ENCODE results near the gene PLOD1. TPM values are rescaled to one million over a fixed set of nuclear protein-coding genes. Genes with fewer than 3 reads are reported as not detected.

The PLOD1 gene
- total and polyA plus RNA-seq, 4 donors, result 48.0 to 82.9 (median 63.9) TPM

GRCh38 chr1:11985851-11986250, 51.3 kb downstream of the PLOD1 start:
- peaks cover 9 to 18% (median 14%) of the 10 kb centered on the region in 4 donors for H3K36me3 ChIP-seq (ENCODE audit: control insufficient read depth in 4 of 4, insufficient read depth in 3 of 4, low read depth in 1 of 4, low read length in 3 of 4)
- H3K9me3 ChIP-seq (ENCODE audit: control insufficient read depth in 4 of 4, low read length in 3 of 4), result no peaks in the 10 kb centered on the region
- DNase-seq (ENCODE audit: low spot score), result no peak
- H3K27me3 ChIP-seq (ENCODE audit: control insufficient read depth in 4 of 4, insufficient read depth in 4 of 4, low read length in 3 of 4), result no peaks in the 10 kb centered on the region
- TF ChIP-seq HNF4A (conservative IDR thresholded peaks at IDR 0.05) (no peak), NR2F2 (IDR thresholded peaks at IDR 0.05) (no peak), YY1 (IDR thresholded peaks at IDR 0.05) (no peak), SP1 (IDR thresholded peaks at IDR 0.05) (no peak), HNF4G (IDR thresholded peaks at IDR 0.05) (no peak), GABPA (IDR thresholded peaks at IDR 0.05 in 1 of 2, conservative IDR thresholded peaks at IDR 0.05 in 1 of 2) (no peak), RXRA (IDR thresholded peaks at IDR 0.05) (no peak), FOXA1 (IDR thresholded peaks at IDR 0.05) (no peak), FOXA2 (IDR thresholded peaks at IDR 0.05) (no peak), TAF1 (conservative IDR thresholded peaks at IDR 0.05) (no peak)
- TF ChIP-seq, protein P1, sequence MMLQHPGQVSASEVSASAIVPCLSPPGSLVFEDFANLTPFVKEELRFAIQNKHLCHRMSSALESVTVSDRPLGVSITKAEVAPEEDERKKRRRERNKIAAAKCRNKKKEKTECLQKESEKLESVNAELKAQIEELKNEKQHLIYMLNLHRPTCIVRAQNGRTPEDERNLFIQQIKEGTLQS (IDR thresholded peaks at IDR 0.05), result no peak
- TF ChIP-seq, protein P2, sequence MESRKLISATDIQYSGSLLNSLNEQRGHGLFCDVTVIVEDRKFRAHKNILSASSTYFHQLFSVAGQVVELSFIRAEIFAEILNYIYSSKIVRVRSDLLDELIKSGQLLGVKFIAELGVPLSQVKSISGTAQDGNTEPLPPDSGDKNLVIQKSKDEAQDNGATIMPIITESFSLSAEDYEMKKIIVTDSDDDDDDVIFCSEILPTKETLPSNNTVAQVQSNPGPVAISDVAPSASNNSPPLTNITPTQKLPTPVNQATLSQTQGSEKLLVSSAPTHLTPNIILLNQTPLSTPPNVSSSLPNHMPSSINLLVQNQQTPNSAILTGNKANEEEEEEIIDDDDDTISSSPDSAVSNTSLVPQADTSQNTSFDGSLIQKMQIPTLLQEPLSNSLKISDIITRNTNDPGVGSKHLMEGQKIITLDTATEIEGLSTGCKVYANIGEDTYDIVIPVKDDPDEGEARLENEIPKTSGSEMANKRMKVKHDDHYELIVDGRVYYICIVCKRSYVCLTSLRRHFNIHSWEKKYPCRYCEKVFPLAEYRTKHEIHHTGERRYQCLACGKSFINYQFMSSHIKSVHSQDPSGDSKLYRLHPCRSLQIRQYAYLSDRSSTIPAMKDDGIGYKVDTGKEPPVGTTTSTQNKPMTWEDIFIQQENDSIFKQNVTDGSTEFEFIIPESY (IDR thresholded peaks at IDR 0.05), result no peak
- peak overlapping the region in 1 of 2 donors; percentile 25 for H3K27ac ChIP-seq (ENCODE audit: low read depth in 1 of 2, low read length in 2 of 2)
- no peak overlapping the region for H3K9ac ChIP-seq (ENCODE audit: low read depth in 1 of 2, low read length in 2 of 2)
- WGBS, result 72% methylated on average over 7 of the region's 7 CpGs
- H3K4me3 ChIP-seq (ENCODE audit: low read depth in 1 of 3, low read length in 3 of 3), result no peak overlapping the region
- peaks cover 9 to 58% (median 37%) of the 10 kb centered on the region in 4 donors for H3K4me1 ChIP-seq (ENCODE audit: control insufficient read depth in 4 of 4, insufficient read depth in 4 of 4, low read length in 3 of 4)

- 93% methylated on average over 7 of the region's 7 CpGs for WGBS
- Histone ChIP-seq H3K4me3 (ENCODE audit: low read depth in 1 of 3, low read length in 3 of 3) (no peak overlapping the region), H3K9ac (ENCODE audit: low read depth in 1 of 2, low read length in 2 of 2) (no peak overlapping the region), H3K9me3 (ENCODE audit: control insufficient read depth in 4 of 4, low read length in 3 of 4) (no peaks in the 10 kb centered on the region), H3K4me1 (ENCODE audit: control insufficient read depth in 4 of 4, insufficient read depth in 4 of 4, low read length in 3 of 4) (peaks cover 13 to 49% (median 21%) of the 10 kb centered on the region in 4 donors), H3K27me3 (ENCODE audit: control insufficient read depth in 4 of 4, insufficient read depth in 4 of 4, low read length in 3 of 4) (no peaks in the 10 kb centered on the region), H3K36me3 (ENCODE audit: control insufficient read depth in 4 of 4, insufficient read depth in 3 of 4, low read depth in 1 of 4, low read length in 3 of 4) (peaks cover 8 to 24% (median 11%) of the 10 kb centered on the region in 4 donors), H3K27ac (ENCODE audit: low read depth in 1 of 2, low read length in 2 of 2) (peak overlapping the region; percentile 95 to 99)
- no peak for DNase-seq (ENCODE audit: low spot score)
- TF ChIP-seq RXRA (IDR thresholded peaks at IDR 0.05), result no peak
- TF ChIP-seq FOXA2 (IDR thresholded peaks at IDR 0.05), result no peak
- no peak for TF ChIP-seq FOXA1 (IDR thresholded peaks at IDR 0.05)
- TF ChIP-seq HNF4G (IDR thresholded peaks at IDR 0.05), result no peak
- TF ChIP-seq HNF4A (conservative IDR thresholded peaks at IDR 0.05), result no peak
- TF ChIP-seq TAF1 (conservative IDR thresholded peaks at IDR 0.05), result no peak
- TF ChIP-seq NR2F2 (IDR thresholded peaks at IDR 0.05), result no peak
- TF ChIP-seq SP1 (IDR thresholded peaks at IDR 0.05), result no peak
- TF ChIP-seq RAD21 (IDR thresholded peaks at IDR 0.05), result no peak
- TF ChIP-seq, protein P3, sequence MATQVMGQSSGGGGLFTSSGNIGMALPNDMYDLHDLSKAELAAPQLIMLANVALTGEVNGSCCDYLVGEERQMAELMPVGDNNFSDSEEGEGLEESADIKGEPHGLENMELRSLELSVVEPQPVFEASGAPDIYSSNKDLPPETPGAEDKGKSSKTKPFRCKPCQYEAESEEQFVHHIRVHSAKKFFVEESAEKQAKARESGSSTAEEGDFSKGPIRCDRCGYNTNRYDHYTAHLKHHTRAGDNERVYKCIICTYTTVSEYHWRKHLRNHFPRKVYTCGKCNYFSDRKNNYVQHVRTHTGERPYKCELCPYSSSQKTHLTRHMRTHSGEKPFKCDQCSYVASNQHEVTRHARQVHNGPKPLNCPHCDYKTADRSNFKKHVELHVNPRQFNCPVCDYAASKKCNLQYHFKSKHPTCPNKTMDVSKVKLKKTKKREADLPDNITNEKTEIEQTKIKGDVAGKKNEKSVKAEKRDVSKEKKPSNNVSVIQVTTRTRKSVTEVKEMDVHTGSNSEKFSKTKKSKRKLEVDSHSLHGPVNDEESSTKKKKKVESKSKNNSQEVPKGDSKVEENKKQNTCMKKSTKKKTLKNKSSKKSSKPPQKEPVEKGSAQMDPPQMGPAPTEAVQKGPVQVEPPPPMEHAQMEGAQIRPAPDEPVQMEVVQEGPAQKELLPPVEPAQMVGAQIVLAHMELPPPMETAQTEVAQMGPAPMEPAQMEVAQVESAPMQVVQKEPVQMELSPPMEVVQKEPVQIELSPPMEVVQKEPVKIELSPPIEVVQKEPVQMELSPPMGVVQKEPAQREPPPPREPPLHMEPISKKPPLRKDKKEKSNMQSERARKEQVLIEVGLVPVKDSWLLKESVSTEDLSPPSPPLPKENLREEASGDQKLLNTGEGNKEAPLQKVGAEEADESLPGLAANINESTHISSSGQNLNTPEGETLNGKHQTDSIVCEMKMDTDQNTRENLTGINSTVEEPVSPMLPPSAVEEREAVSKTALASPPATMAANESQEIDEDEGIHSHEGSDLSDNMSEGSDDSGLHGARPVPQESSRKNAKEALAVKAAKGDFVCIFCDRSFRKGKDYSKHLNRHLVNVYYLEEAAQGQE (IDR thresholded peaks at IDR 0.05), result no peak
- TF ChIP-seq, protein P2 (IDR thresholded peaks at IDR 0.05), result no peak
- TF ChIP-seq MAX (IDR thresholded peaks at IDR 0.05), result no peak
- no peak for TF ChIP-seq GABPA (IDR thresholded peaks at IDR 0.05 in 1 of 2, conservative IDR thresholded peaks at IDR 0.05 in 1 of 2)
- TF ChIP-seq, protein P4, sequence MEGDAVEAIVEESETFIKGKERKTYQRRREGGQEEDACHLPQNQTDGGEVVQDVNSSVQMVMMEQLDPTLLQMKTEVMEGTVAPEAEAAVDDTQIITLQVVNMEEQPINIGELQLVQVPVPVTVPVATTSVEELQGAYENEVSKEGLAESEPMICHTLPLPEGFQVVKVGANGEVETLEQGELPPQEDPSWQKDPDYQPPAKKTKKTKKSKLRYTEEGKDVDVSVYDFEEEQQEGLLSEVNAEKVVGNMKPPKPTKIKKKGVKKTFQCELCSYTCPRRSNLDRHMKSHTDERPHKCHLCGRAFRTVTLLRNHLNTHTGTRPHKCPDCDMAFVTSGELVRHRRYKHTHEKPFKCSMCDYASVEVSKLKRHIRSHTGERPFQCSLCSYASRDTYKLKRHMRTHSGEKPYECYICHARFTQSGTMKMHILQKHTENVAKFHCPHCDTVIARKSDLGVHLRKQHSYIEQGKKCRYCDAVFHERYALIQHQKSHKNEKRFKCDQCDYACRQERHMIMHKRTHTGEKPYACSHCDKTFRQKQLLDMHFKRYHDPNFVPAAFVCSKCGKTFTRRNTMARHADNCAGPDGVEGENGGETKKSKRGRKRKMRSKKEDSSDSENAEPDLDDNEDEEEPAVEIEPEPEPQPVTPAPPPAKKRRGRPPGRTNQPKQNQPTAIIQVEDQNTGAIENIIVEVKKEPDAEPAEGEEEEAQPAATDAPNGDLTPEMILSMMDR (IDR thresholded peaks at IDR 0.05; ENCODE audit: low read depth, low read length, missing input control), result no peak
- no peak for TF ChIP-seq JUND (IDR thresholded peaks at IDR 0.05)
- no peak for TF ChIP-seq EGR1 (IDR thresholded peaks at IDR 0.05; ENCODE audit: low read depth in 2 of 2)
- TF ChIP-seq, protein P1 (IDR thresholded peaks at IDR 0.05), result no peak
- no peak for TF ChIP-seq YY1 (IDR thresholded peaks at IDR 0.05)
Measured at GRCh38 chr1:11989669-11990068, 55.2 kb downstream of the PLOD1 start.
